A549 treated with AZD9567 at 1 μM for 4 hours (cell line): ENCODE measurements around the gene LRIF1. TPM values are rescaled to one million over a fixed set of nuclear protein-coding genes. Genes with fewer than 3 reads are reported as not detected.

Experiments used
- total RNA-seq: library from RNA; stranded (reverse); fragments of 200-300 nt; extraction: Qiagen RNA extraction; gene quantifications from 5 replicates; pipeline ENCODE4 v1.2.3, GENCODE V29; 2022; ENCODE audit not compliant: insufficient read depth

LRIF1 gene, protein sequence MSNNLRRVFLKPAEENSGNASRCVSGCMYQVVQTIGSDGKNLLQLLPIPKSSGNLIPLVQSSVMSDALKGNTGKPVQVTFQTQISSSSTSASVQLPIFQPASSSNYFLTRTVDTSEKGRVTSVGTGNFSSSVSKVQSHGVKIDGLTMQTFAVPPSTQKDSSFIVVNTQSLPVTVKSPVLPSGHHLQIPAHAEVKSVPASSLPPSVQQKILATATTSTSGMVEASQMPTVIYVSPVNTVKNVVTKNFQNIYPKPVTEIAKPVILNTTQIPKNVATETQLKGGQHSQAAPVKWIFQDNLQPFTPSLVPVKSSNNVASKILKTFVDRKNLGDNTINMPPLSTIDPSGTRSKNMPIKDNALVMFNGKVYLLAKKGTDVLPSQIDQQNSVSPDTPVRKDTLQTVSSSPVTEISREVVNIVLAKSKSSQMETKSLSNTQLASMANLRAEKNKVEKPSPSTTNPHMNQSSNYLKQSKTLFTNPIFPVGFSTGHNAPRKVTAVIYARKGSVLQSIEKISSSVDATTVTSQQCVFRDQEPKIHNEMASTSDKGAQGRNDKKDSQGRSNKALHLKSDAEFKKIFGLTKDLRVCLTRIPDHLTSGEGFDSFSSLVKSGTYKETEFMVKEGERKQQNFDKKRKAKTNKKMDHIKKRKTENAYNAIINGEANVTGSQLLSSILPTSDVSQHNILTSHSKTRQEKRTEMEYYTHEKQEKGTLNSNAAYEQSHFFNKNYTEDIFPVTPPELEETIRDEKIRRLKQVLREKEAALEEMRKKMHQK
- 15.3 to 29.5 TPM (median 19.2 TPM) in 5 replicates for total RNA-seq

DNA sequence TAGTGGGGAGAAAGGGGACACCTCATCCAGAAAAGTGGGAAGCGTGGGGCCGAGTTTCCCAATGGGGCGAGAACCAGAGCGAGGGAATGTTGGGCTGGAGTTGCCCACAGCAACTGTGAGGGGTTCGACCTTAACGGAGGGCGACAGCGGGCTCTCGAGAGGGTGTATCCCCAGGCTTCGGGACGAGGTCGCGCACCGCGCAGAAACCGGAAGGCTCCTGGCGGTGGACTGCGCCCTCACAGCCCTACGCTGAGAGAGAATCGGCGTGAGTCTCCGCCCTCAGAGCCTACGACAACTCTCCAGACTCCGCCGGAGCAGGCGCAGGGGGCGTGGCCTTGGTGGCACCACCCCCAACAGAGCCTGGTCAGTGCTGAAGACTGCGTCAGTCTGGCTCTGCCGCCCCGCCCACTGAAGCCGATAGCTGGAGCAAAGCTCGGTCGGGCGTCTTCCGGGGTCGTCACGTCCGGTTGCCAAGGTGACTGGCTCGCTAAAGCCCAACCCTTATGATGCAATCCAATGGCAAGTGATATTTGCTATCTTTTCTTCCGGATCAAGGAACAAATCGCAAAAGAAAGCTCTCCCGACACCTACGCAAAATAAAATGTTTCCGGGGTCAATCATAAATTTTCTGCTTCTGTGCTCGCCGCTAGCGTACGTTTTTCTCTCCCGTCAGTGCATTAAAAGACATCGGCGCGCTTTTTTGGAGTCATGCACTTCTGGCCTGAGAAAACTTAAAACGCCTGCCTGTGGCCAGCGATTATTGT lies at the start of gene LRIF1:
Gene LRIF1 (minus strand): TSS at position 232 of the 764 bp plus-strand sequence. CDS start 234 bp downstream, outside the sequence.

Other genes starting within 250 kb of the LRIF1 start
- 0.05 TPM in 1 of 5 replicates, not detected in the others for gene CD53, start 90.8 kb downstream of the LRIF1 start, total RNA-seq
- gene DRAM2, start 176.2 kb upstream of the LRIF1 start, total RNA-seq, result 13.5 to 20.9 TPM (median 19.3 TPM) in 5 replicates
- gene CEPT1, start 176.3 kb upstream of the LRIF1 start, total RNA-seq, result 8.5 to 13.2 TPM (median 11.9 TPM) in 5 replicates
- gene DENND2D, start 236.7 kb upstream of the LRIF1 start, total RNA-seq, result 0.87 to 3.4 TPM (median 0.97 TPM) in 5 replicates